ENCODE data around the gene SRPX. TPM values are rescaled to one million over a fixed set of nuclear protein-coding genes. Genes with fewer than 3 reads are reported as not detected.

The SRPX gene
- total RNA-seq, 2 experiments from 2014 or later = not detected

- POLR2A ChIA-PET = no interaction called here
- no peaks in the 10 kb centered on the region for H4K20me1 ChIP-seq (ENCODE audit: insufficient read depth, low read length)
- no peaks in the 10 kb centered on the region for H3K9me2 ChIP-seq (ENCODE audit: insufficient read depth, low read length)
- no peak overlapping the region for H3K27ac ChIP-seq (ENCODE audit: low read depth, low read length, poor library complexity, severe bottlenecking)
- no peaks in the 10 kb centered on the region for H3K9me3 ChIP-seq (ENCODE audit: low read length)
- no peak overlapping the region for H3K4me2 ChIP-seq (ENCODE audit: low read length)
- TF ChIP-seq EZH2phosphoT487 (IDR thresholded peaks at IDR 0.05; ENCODE audit: borderline replicate concordance, low read depth, low read length) (no peak), CTCF (conservative IDR thresholded peaks at IDR 0.05; ENCODE audit: low read length) (no peak)
- CTCF ChIA-PET (ENCODE audit: unreplicated experiment) = no interaction called here
- H3K36me3 ChIP-seq (ENCODE audit: insufficient read depth, low read length) = no peaks in the 10 kb centered on the region
- BruUV-seq (replicated peaks) = no TSS peak
- no peaks in the 10 kb centered on the region for H3K79me2 ChIP-seq (ENCODE audit: insufficient read depth, low read depth, low read length)
- intact Hi-C loops (cut with micrococcal nuclease; ENCODE audit: unreplicated experiment) = no loop called here
- no peaks in the 10 kb centered on the region for H3K4me1 ChIP-seq (ENCODE audit: insufficient read depth, low read length, poor library complexity, severe bottlenecking)
- no peak for DNase-seq (ENCODE audit: low spot score)
- no peak overlapping the region for H3K4me3 ChIP-seq (ENCODE audit: low read depth, low read length, poor library complexity, severe bottlenecking)
- no peak overlapping the region for H2AFZ ChIP-seq (ENCODE audit: low read length)
Measured at GRCh38 chrX:38116706-38117105, 104.0 kb downstream of the SRPX start.

DNA sequence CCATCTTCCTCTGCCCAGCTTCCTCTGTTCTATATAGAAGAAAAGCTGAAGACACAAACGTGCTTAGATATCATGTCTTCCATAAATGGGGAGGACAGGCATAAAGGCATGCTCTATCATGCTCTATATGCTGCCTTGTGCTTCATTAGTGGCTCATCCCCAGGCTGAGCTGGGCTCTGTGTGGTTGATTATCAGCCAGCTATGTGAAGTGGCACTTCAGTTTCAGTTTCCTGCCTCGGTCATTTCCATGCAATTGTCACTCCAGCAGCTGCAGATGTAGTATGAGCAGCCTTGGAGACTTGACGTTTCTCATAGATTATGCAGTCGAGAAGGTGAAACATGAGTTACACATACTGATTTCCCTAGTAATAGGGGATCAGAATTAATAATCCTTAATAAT, 108.1 kb downstream of the SRPX start:
- no peaks in the 10 kb centered on the region for H3K9me2 ChIP-seq (ENCODE audit: insufficient read depth, low read length)
- no peak overlapping the region for H3K27ac ChIP-seq (ENCODE audit: low read depth, low read length, poor library complexity, severe bottlenecking)
- intact Hi-C loops (cut with micrococcal nuclease; ENCODE audit: unreplicated experiment) = no loop called here
- no TSS peak for BruUV-seq (replicated peaks)
- no peak for TF ChIP-seq EZH2phosphoT487 (IDR thresholded peaks at IDR 0.05; ENCODE audit: borderline replicate concordance, low read depth, low read length)
- TF ChIP-seq CTCF (conservative IDR thresholded peaks at IDR 0.05; ENCODE audit: low read length) = no peak
- ChIA-PET CTCF (ENCODE audit: unreplicated experiment) (no interaction called here), POLR2A (interaction anchor here (1.3 kb wide), 1 partner anchor 8 kb away, joined by 4 read pairs; no protein-coding TSS in a partner anchor)
- peaks cover 18% of the 10 kb centered on the region for H3K4me1 ChIP-seq (ENCODE audit: insufficient read depth, low read length, poor library complexity, severe bottlenecking)
- no peak overlapping the region for H3K4me3 ChIP-seq (ENCODE audit: low read depth, low read length, poor library complexity, severe bottlenecking)
- no peaks in the 10 kb centered on the region for H3K9me3 ChIP-seq (ENCODE audit: low read length)
- H3K79me2 ChIP-seq (ENCODE audit: insufficient read depth, low read depth, low read length) = no peaks in the 10 kb centered on the region
- H4K20me1 ChIP-seq (ENCODE audit: insufficient read depth, low read length) = no peaks in the 10 kb centered on the region
- H2AFZ ChIP-seq (ENCODE audit: low read length) = 0 out of 2 replicates have a peak overlapping the region, but pooled peaks have one; percentile 41
- DNase-seq (ENCODE audit: low spot score) = peak; percentile 5
- no peak overlapping the region for H3K4me2 ChIP-seq (ENCODE audit: low read length)
- no peaks in the 10 kb centered on the region; the same call in 1 of the 2 replicates for H3K36me3 ChIP-seq (ENCODE audit: insufficient read depth, low read length)

DNA sequence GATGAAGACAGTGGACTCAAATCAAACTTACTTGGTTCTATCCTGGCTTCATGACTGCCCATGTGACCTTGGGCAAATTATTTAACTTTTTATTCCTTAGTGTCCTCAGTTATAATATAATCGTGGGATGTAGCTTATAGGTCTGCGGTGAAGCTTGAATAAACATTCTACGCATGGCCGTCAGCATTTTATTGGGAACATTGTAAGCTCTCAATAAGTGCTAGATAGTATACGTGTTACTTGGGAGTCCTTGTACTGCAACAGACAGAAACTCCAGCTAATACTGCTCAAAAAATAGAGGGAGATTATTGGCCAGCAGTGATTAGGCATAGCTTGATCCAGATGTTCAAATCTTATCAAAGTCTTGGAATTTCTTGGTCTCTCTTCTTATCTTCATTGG, 109.5 kb downstream of the SRPX start:
- ChIA-PET POLR2A (interaction anchor here (0.7 to 1.3 kb wide), 2 partner anchors 10 to 244 kb away, joined by 3 to 4 read pairs; no protein-coding TSS in a partner anchor), CTCF (ENCODE audit: unreplicated experiment) (no interaction called here)
- intact Hi-C loops (cut with micrococcal nuclease; ENCODE audit: unreplicated experiment) = no loop called here

More for the DNA sequence above, 109.5 kb downstream of the SRPX start:
- no peak overlapping the region for H3K27ac ChIP-seq (ENCODE audit: low read depth, low read length, poor library complexity, severe bottlenecking)
- no peak for DNase-seq (ENCODE audit: low spot score)
- H3K4me2 ChIP-seq (ENCODE audit: low read length) = no peak overlapping the region
- BruUV-seq (replicated peaks) = no TSS peak
- no peaks in the 10 kb centered on the region for H4K20me1 ChIP-seq (ENCODE audit: insufficient read depth, low read length)
- peaks cover 24% of the 10 kb centered on the region for H3K4me1 ChIP-seq (ENCODE audit: insufficient read depth, low read length, poor library complexity, severe bottlenecking)
- H3K9me2 ChIP-seq (ENCODE audit: insufficient read depth, low read length) = no peaks in the 10 kb centered on the region
- no peak overlapping the region for H2AFZ ChIP-seq (ENCODE audit: low read length)
- H3K79me2 ChIP-seq (ENCODE audit: insufficient read depth, low read depth, low read length) = no peaks in the 10 kb centered on the region
- no peak overlapping the region for H3K4me3 ChIP-seq (ENCODE audit: low read depth, low read length, poor library complexity, severe bottlenecking)
- no peaks in the 10 kb centered on the region; the same call in 1 of the 2 replicates for H3K36me3 ChIP-seq (ENCODE audit: insufficient read depth, low read length)
- TF ChIP-seq CTCF (conservative IDR thresholded peaks at IDR 0.05; ENCODE audit: low read length) = no peak
- no peak for TF ChIP-seq EZH2phosphoT487 (IDR thresholded peaks at IDR 0.05; ENCODE audit: borderline replicate concordance, low read depth, low read length)
- H3K9me3 ChIP-seq (ENCODE audit: low read length) = no peaks in the 10 kb centered on the region
